Smooth muscle cell of trachea (primary cell): Measurements from ENCODE around the gene PMS2. TPM values are rescaled to one million over a fixed set of nuclear protein-coding genes. Genes with fewer than 3 reads are reported as not detected.

Experiments used
- total RNA-seq: library from RNA; depleted of rRNA; stranded (reverse); fragments of >200 nt; gene quantifications from 2 replicates; pipeline ENCODE4 v1.2.1, GENCODE V29; 2014

The PMS2 gene, protein sequence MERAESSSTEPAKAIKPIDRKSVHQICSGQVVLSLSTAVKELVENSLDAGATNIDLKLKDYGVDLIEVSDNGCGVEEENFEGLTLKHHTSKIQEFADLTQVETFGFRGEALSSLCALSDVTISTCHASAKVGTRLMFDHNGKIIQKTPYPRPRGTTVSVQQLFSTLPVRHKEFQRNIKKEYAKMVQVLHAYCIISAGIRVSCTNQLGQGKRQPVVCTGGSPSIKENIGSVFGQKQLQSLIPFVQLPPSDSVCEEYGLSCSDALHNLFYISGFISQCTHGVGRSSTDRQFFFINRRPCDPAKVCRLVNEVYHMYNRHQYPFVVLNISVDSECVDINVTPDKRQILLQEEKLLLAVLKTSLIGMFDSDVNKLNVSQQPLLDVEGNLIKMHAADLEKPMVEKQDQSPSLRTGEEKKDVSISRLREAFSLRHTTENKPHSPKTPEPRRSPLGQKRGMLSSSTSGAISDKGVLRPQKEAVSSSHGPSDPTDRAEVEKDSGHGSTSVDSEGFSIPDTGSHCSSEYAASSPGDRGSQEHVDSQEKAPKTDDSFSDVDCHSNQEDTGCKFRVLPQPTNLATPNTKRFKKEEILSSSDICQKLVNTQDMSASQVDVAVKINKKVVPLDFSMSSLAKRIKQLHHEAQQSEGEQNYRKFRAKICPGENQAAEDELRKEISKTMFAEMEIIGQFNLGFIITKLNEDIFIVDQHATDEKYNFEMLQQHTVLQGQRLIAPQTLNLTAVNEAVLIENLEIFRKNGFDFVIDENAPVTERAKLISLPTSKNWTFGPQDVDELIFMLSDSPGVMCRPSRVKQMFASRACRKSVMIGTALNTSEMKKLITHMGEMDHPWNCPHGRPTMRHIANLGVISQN
- total RNA-seq = 19.1 and 20.7 TPM in 2 replicates

DNA sequence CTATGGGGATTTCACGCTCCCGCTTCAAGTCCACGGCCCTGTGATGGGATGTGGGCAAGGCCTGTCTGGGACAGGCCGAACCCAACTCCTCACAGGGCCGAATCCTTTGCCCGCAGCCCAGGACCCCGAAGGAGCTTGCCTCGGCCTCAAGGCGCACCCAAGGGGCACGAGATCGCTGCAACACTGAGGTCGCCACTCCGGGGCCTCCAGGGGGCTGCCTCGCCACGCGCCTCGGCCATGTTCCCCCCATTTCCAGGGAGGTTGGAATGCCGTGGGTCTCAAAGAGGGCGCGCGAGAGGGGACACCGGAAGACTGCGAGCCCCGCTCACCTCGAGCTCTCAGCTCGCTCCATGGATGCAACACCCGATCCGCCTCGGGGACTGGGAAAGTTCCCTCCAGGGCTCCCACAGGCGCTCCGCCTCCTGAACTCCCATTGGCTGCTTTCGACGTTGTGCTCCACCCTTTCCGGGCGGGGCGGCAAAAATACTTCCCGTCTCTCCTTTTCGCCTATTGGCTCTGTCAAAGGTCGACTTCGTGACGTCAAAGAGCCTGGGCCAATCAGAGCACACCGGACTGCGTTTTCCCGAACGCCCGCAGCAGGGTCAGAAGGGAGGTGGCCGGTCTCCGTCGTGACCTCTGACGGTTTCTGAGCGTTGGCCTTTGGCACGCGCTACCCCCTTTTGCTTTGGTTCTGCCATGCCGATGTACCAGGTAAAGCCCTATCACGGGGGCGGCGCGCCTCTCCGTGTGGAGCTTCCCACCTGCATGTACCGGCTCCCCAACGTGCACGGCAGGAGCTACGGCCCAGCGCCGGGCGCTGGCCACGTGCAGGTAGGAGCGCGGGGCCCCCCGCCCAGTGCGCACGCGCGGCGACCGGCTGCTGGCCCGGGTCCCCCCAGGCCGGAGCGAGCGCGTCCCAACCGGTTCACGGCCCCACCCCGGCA, at the start of gene PMS2, which contains the start of gene AIMP2:
TSS of gene PMS2 (minus strand) at position 382 of the 944 bp plus-strand sequence. CDS start at position 352, 30 bp downstream.
TSS of gene AIMP2 (plus strand) at position 605 of the 944 bp plus-strand sequence. CDS start at position 697, 92 bp downstream.

DNA sequence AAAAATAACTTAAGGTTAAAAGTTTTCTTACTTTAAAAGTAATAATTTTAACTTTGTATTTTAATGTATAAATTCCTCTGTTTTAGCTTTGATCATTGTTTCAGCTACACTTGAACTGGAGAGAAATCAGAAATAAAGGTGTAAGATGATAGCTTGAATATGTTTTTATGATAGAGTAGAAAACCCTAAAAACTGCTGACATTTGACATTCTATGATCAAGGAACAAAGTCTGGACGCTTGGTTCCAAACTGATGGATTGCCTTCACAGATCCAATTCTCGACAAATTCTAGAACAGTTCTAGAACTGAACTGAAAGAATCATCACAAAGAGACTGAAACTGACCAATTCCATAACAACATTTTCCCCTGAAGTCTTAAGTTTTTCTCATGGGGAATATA, 22.1 kb upstream of the PMS2 start, which contains the start of gene ANKRD61:
TSS of gene ANKRD61 (plus strand) at position 389 of the 400 bp plus-strand sequence. CDS start at position 389, 0 bp downstream.

DNA sequence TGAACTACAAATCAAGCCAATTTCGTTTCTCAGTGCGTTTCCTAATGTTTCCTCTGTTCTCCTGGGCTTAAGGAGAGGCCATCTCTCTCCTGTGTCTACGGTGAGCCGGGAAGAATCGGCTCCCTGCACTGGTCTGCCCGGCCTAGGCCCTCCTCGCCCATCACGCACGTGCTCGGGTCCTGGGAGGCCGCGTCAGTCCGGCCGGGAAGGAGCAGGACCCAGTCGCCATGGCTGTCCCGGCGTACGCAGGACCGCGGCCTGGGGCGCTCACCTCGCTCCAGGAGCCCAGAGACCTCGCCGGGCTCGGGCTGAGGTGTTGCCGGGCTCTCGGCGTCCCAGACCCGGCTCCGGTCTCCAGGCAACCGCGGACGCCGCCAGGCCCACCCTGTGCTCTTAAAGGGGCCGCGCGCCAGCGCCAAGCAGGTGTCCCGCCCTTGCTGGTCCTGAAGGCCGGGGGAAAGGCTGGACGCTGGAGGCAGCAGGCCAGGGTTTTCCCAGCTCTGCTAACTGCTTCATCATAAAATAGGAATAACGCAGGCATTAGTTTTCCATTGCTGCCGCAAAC, 38.4 kb downstream of the PMS2 start, which contains the start of gene RSPH10B:
TSS of gene RSPH10B (minus strand) at position 343 of the 565 bp plus-strand sequence. CDS start 3,573 bp downstream, outside the sequence.

Other genes starting within 250 kb of the PMS2 start
- 36.8 and 44.7 TPM in 2 replicates for gene RNF216, start 227.4 kb downstream of the PMS2 start, total RNA-seq
- gene OCM, start 128.3 kb downstream of the PMS2 start, total RNA-seq = not detected in 2 replicates
- gene CCZ1, start 110.3 kb downstream of the PMS2 start, total RNA-seq = 27.6 and 51.3 TPM in 2 replicates
- gene RSPH10B, start 38.4 kb downstream of the PMS2 start, total RNA-seq = 0.50 TPM in 1 of 2 replicates, not detected in the other
- gene AIMP2, start 223 bp upstream of the PMS2 start, total RNA-seq = 32.6 and 34.2 TPM in 2 replicates
- not detected in 2 replicates for gene ANKRD61, start 22.3 kb upstream of the PMS2 start, total RNA-seq
- gene EIF2AK1, start 50.1 kb upstream of the PMS2 start, total RNA-seq = 85.2 and 135 TPM in 2 replicates
- gene USP42, start 95.9 kb upstream of the PMS2 start, total RNA-seq = 3.5 and 3.9 TPM in 2 replicates